ENCODE data around the gene PKD2. TPM values are rescaled to one million over a fixed set of nuclear protein-coding genes. Genes with fewer than 3 reads are reported as not detected.

PKD2 gene
- total and polyA plus RNA-seq, 2 of the 13 experiments (the other 11 are each of a cell fraction or from before 2014, with no cell fraction given), result 5.6 to 9.1 TPM

DNA sequence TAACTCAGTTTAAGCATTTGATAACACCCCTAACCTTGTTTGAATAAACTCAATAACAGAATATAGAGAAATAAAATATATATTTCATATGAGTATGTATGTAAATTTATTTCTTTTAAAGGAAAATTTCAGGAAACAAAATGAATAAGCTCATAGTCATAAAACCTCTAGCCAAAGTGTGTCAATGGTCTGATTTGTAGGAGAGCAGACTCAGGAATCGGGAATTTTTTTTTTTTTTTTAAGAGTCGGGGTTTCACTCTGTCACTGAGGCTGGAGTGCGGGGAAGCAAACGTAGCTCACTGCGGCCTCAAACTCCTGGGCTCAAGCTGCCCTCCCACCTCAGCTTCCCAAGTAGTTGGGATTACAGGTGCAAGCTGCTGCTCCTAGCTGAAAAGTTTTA, 2.4 kb downstream of the PKD2 start:
- WGBS (ENCODE audit: low lambda C conversion rate), result 92% methylated on average over 5 of the region's 5 CpGs
- in situ Hi-C loops (cut with HindIII; ENCODE audit: extremely low pct_ligation_motif_present, low pct_unique_long_range_greater_than_20kb), result no loop called here
- FAIRE-seq (no peak), DNase-seq (ENCODE audit: low spot score) (no peak), ATAC-seq (no peak)
- Histone ChIP-seq H3K4me1 (ENCODE audit: insufficient read depth, low read length) (peaks cover 55% of the 10 kb centered on the region), H4K20me1 (ENCODE audit: insufficient read depth, low read length) (no peaks in the 10 kb centered on the region), H3K4me2 (ENCODE audit: low read depth, low read length) (peak overlapping the region; percentile 82; the same call in 1 of the 2 replicates), H2AFZ (ENCODE audit: low read length) (no peak overlapping the region), H3K27ac (ENCODE audit: extremely low read length, insufficient read depth, low read length) (no peak overlapping the region), H3K36me3 (replicated peaks in 1 of 2; ENCODE audit: control insufficient read depth in 1 of 2, insufficient read depth in 2 of 2, low read length in 2 of 2) (no peaks in the 10 kb centered on the region), H3K9ac (ENCODE audit: insufficient read depth, low read depth, low read length) (no peak overlapping the region), H3K27me3 (ENCODE audit: control insufficient read depth in 1 of 2, insufficient read depth in 2 of 2, low read length in 2 of 2) (peaks cover 4 to 23% of the 10 kb centered on the region in 2 experiments; a peak in 4 of 5 replicates), H3K9me3 (ENCODE audit: low read length) (no peaks in the 10 kb centered on the region), H3K79me2 (ENCODE audit: insufficient read depth, low read length) (peaks cover 16% of the 10 kb centered on the region), H3K4me3 (replicated peaks in 1 of 3; ENCODE audit: insufficient read depth in 1 of 3, low read depth in 2 of 3, low read length in 3 of 3) (no peak overlapping the region)
- intact Hi-C loops (cut with micrococcal nuclease; ENCODE audit: unreplicated experiment), result no loop called here
- ChIA-PET CTCF (ENCODE audit: low intra/inter-chr PET ratio, low total read pairs) (no interaction called here), POLR2A (no interaction called here)
- no TSS peak for BruUV-seq (replicated peaks)
- TF ChIP-seq SIX1 (CRISPR knock-in tag; IDR thresholded peaks at IDR 0.05; ENCODE audit: borderline replicate concordance) (no peak), TMF1 (CRISPR knock-in tag; IDR thresholded peaks at IDR 0.05; ENCODE audit: low read depth) (no peak), ZNF615 (CRISPR knock-in tag; IDR thresholded peaks at IDR 0.05; ENCODE audit: borderline replicate concordance) (no peak), ZNF34 (CRISPR knock-in tag; IDR thresholded peaks at IDR 0.05; ENCODE audit: borderline replicate concordance) (no peak), FOXC1 (CRISPR knock-in tag; IDR thresholded peaks at IDR 0.05; ENCODE audit: borderline replicate concordance) (no peak), TOPORS (CRISPR knock-in tag; IDR thresholded peaks at IDR 0.05) (no peak), PHF8 (CRISPR knock-in tag; IDR thresholded peaks at IDR 0.05) (no peak), ZNF503 (CRISPR knock-in tag; IDR thresholded peaks at IDR 0.05) (no peak), POGK (CRISPR knock-in tag; conservative IDR thresholded peaks at IDR 0.05) (no peak), FLYWCH1 (CRISPR knock-in tag; IDR thresholded peaks at IDR 0.05) (no peak)
- TF ChIP-seq, protein P1, sequence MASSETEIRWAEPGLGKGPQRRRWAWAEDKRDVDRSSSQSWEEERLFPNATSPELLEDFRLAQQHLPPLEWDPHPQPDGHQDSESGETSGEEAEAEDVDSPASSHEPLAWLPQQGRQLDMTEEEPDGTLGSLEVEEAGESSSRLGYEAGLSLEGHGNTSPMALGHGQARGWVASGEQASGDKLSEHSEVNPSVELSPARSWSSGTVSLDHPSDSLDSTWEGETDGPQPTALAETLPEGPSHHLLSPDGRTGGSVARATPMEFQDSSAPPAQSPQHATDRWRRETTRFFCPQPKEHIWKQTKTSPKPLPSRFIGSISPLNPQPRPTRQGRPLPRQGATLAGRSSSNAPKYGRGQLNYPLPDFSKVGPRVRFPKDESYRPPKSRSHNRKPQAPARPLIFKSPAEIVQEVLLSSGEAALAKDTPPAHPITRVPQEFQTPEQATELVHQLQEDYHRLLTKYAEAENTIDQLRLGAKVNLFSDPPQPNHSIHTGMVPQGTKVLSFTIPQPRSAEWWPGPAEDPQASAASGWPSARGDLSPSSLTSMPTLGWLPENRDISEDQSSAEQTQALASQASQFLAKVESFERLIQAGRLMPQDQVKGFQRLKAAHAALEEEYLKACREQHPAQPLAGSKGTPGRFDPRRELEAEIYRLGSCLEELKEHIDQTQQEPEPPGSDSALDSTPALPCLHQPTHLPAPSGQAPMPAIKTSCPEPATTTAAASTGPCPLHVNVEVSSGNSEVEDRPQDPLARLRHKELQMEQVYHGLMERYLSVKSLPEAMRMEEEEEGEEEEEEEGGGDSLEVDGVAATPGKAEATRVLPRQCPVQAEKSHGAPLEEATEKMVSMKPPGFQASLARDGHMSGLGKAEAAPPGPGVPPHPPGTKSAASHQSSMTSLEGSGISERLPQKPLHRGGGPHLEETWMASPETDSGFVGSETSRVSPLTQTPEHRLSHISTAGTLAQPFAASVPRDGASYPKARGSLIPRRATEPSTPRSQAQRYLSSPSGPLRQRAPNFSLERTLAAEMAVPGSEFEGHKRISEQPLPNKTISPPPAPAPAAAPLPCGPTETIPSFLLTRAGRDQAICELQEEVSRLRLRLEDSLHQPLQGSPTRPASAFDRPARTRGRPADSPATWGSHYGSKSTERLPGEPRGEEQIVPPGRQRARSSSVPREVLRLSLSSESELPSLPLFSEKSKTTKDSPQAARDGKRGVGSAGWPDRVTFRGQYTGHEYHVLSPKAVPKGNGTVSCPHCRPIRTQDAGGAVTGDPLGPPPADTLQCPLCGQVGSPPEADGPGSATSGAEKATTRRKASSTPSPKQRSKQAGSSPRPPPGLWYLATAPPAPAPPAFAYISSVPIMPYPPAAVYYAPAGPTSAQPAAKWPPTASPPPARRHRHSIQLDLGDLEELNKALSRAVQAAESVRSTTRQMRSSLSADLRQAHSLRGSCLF (CRISPR knock-in tag; IDR thresholded peaks at IDR 0.05; ENCODE audit: borderline replicate concordance), result no peak

Measured in HepG2 (cell line).